GM21786 (cell line): ENCODE results near the gene ITPKB.
"Not testable (repeated sequence)": the region's sequence is repeated elsewhere in the genome, so short reads cannot be mapped to it uniquely, and the experiment has no call there.

Experiments
- ATAC-seq: cut with Tn5 transposase; IDR thresholded peaks from one replicate; pipeline ENCODE4 v1.9.1; 2021; ENCODE audit not compliant: unreplicated experiment

Gene ITPKB

GRCh38 chr1:226639631-226640061 lies 99.4 kb downstream of the ITPKB start:
- ATAC-seq = no peak

- ATAC-seq = not testable (repeated sequence)
Observed at GRCh38 chr1:226639206-226639605, 99.9 kb downstream of the ITPKB start.

GRCh38 chr1:226638608-226639007 lies 100.5 kb downstream of the ITPKB start:
- no peak for ATAC-seq

GRCh38 chr1:226638001-226638601 lies 101.0 kb downstream of the ITPKB start:
- no peak for ATAC-seq

GRCh38 chr1:226637147-226637935 lies 101.7 kb downstream of the ITPKB start:
- ATAC-seq = no peak

GRCh38 chr1:226636847-226637096 lies 102.3 kb downstream of the ITPKB start:
- ATAC-seq = no peak

- no peak for ATAC-seq
Observed at GRCh38 chr1:226635456-226635941, 103.6 kb downstream of the ITPKB start.

- ATAC-seq = no peak
Observed at GRCh38 chr1:226634611-226635246, 104.4 kb downstream of the ITPKB start.

- peak; percentile 87 for ATAC-seq
Observed at GRCh38 chr1:226634166-226634588, 104.9 kb downstream of the ITPKB start.

- peak; percentile 8 for ATAC-seq
Observed at GRCh38 chr1:226633541-226634165, 105.4 kb downstream of the ITPKB start.

- no peak for ATAC-seq
Observed at GRCh38 chr1:226632922-226633351, 106.1 kb downstream of the ITPKB start.

GRCh38 chr1:226632169-226632879 lies 106.8 kb downstream of the ITPKB start:
- no peak for ATAC-seq

- ATAC-seq = no peak
Observed at GRCh38 chr1:226631229-226632000, 107.7 kb downstream of the ITPKB start.

GRCh38 chr1:226630592-226630991 lies 108.5 kb downstream of the ITPKB start:
- no peak for ATAC-seq

- ATAC-seq = no peak
Observed at GRCh38 chr1:226629896-226630550, 109.1 kb downstream of the ITPKB start.

GRCh38 chr1:226629210-226629895 lies 109.7 kb downstream of the ITPKB start:
- ATAC-seq = no peak

- no peak for ATAC-seq
Observed at GRCh38 chr1:226628612-226629155, 110.4 kb downstream of the ITPKB start.

- no peak for ATAC-seq
Observed at GRCh38 chr1:226627924-226628611, 111.0 kb downstream of the ITPKB start.
